HepG2 (cell line): Measurements from ENCODE around the gene ORC6. TPM values are rescaled to one million over a fixed set of nuclear protein-coding genes. Genes with fewer than 3 reads are reported as not detected.

ENCODE experiments used
- CENPX ChIP-seq: sonication (generic); formaldehyde crosslinking; IDR thresholded peaks from 2 replicates; pipeline ENCODE4 v1.9.0; 2021; ENCODE audit warnings: mild to moderate bottlenecking, missing genetic modification reagents, moderate library complexity
- CHD2 ChIP-seq: IDR thresholded peaks from 2 replicates; pipeline ENCODE4 v1.6.1; 2011; ENCODE audit warnings: low read depth, low read length, improper control_type of control experiment
- FOXA3 ChIP-seq: IDR thresholded peaks from 2 replicates; pipeline ENCODE4 v1.6.1; 2016; ENCODE audit warnings: missing genetic modification reagents, missing compliant biosample characterization
- HHEX ChIP-seq: IDR thresholded peaks from 2 replicates; pipeline ENCODE4 v1.6.1; 2016; ENCODE audit warnings: control low read depth
- KDM2A ChIP-seq: sonication (generic); formaldehyde crosslinking; IDR thresholded peaks from 2 replicates; pipeline ENCODE4 v1.4.0; 2020; ENCODE audit warnings: low read depth, missing genetic modification reagents, borderline replicate concordance
- NAIF1 ChIP-seq: sonication (generic); formaldehyde crosslinking; IDR thresholded peaks from 2 replicates; pipeline ENCODE4 v1.5.0; 2020; ENCODE audit warnings: mild to moderate bottlenecking, missing genetic modification reagents, borderline replicate concordance
- STAT5B ChIP-seq: sonication (generic); formaldehyde crosslinking; IDR thresholded peaks from 2 replicates; pipeline ENCODE4 v1.4.0; 2020; ENCODE audit warnings: missing genetic modification reagents
- ZC3H4 ChIP-seq: sonication (generic); formaldehyde crosslinking; IDR thresholded peaks from 2 replicates; pipeline ENCODE4 v1.4.0; 2020; ENCODE audit warnings: missing genetic modification reagents, borderline replicate concordance
- ZNF234 ChIP-seq: sonication (generic); formaldehyde crosslinking; conservative IDR thresholded peaks from 2 replicates; pipeline ENCODE4 v1.5.1; 2020; ENCODE audit warnings: mild to moderate bottlenecking, missing genetic modification reagents
- ZNF557 ChIP-seq: sonication (generic); formaldehyde crosslinking; IDR thresholded peaks from 2 replicates; pipeline ENCODE4 v1.4.0; 2020; ENCODE audit warnings: missing genetic modification reagents
- ZNF564 ChIP-seq: sonication (generic); formaldehyde crosslinking; IDR thresholded peaks from 2 replicates; pipeline ENCODE4 v1.8.1; 2023; ENCODE audit warnings: mild to moderate bottlenecking, missing genetic modification reagents
- polyA plus RNA-seq, 8 experiments: library from polyadenylated mRNA; depleted of rRNA in 3 of 8; stranded (reverse) in 7 of 8; unstranded in 1 of 8; fragments of >200 nt; fragmentation: Illumina TruSeq in 4 of 8; extraction: Trizol in 4 of 8; gene quantifications; 2 replicates each; pipeline versions ENCODE4 v1.2.1 to v1.2.3, GENCODE V29; 2011 to 2016; ENCODE audit warnings: low read depth in 4 of 8, missing spikeins in 1 of 8, mixed read lengths in 1 of 8; ENCODE audit not compliant: insufficient read depth in 1 of 8
- total RNA-seq, 5 experiments: library from RNA; depleted of rRNA; stranded (reverse); fragments of >200 nt; fragmentation: Illumina TruSeq; extraction: Trizol; gene quantifications; 2 replicates each; pipeline ENCODE4 v1.2.3, GENCODE V29; 2016; ENCODE audit warnings: low read depth in 1 of 5
- TF ChIP-seq, protein P1 (sequence below): sonication (generic); formaldehyde crosslinking; IDR thresholded peaks from 2 replicates; pipeline ENCODE4 v1.4.0; 2020; ENCODE audit warnings: missing genetic modification reagents, borderline replicate concordance
- TF ChIP-seq, protein P2 (sequence below), 2 experiments: sonication (generic) in 1 of 2; formaldehyde crosslinking in 1 of 2; IDR thresholded peaks; 2 replicates each; pipeline versions ENCODE4 v1.5.1 to v1.6.1; 2011 to 2020; ENCODE audit warnings: borderline replicate concordance in 1 of 2, low read depth in 1 of 2, low read length in 1 of 2, mild to moderate bottlenecking in 1 of 2, missing genetic modification reagents in 1 of 2, moderate library complexity in 1 of 2
- TF ChIP-seq, protein P3 (sequence below): sonication (generic); formaldehyde crosslinking; IDR thresholded peaks from 2 replicates; pipeline ENCODE4 v1.4.0; 2020; ENCODE audit warnings: missing genetic modification reagents, borderline replicate concordance
- TF ChIP-seq, protein P4 (sequence below): sonication (generic); formaldehyde crosslinking; IDR thresholded peaks from 2 replicates; pipeline ENCODE4 v1.4.0; 2020; ENCODE audit warnings: missing genetic modification reagents

Gene ORC6
- total and polyA plus RNA-seq, 2 of the 13 experiments (the other 11 are each of a cell fraction or from before 2014, with no cell fraction given) = 34.2 to 69.8 TPM

DNA sequence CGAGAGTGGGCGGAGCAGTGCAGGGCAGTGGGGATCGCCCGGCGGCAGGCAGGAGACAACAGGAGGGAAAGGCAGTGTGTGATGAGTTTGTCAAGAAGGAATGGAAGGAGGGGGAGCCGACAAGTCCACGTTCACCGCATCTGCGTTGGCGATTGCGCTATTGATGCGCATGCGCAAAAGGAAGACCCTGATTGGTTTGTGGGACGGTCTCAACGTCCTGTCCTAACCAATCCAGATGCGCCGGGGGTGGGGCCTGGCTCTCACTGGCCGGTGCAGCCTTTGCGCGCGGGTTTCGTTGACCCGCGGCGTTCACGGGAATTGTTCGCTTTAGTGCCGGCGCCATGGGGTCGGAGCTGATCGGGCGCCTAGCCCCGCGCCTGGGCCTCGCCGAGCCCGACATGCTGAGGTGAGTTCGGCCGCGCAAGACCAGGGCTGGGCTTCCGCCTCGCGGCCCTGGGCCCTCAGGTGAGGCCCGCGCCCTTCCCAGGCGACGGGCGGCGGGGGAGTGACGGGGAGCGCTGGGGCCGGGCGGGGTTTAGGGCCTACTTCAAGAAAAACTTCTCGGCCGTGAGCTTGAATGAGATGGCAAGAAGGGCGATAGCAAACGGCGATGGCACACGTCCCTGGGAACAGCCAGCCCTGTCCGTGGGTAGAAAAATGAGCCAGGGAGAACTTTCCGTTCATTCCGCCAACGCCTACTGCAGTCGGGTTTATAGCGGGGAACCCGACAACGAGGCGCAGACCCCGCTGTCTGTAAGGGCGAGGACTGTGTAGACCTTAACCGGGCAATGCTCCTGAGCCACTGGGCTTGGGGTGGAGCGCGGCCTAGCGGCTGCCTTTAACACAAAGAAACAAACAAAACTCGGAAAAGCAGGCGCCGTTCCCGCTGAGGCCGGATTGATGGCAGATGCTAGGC, at the start of gene ORC6 (continued):
- TF ChIP-seq, protein P1, sequence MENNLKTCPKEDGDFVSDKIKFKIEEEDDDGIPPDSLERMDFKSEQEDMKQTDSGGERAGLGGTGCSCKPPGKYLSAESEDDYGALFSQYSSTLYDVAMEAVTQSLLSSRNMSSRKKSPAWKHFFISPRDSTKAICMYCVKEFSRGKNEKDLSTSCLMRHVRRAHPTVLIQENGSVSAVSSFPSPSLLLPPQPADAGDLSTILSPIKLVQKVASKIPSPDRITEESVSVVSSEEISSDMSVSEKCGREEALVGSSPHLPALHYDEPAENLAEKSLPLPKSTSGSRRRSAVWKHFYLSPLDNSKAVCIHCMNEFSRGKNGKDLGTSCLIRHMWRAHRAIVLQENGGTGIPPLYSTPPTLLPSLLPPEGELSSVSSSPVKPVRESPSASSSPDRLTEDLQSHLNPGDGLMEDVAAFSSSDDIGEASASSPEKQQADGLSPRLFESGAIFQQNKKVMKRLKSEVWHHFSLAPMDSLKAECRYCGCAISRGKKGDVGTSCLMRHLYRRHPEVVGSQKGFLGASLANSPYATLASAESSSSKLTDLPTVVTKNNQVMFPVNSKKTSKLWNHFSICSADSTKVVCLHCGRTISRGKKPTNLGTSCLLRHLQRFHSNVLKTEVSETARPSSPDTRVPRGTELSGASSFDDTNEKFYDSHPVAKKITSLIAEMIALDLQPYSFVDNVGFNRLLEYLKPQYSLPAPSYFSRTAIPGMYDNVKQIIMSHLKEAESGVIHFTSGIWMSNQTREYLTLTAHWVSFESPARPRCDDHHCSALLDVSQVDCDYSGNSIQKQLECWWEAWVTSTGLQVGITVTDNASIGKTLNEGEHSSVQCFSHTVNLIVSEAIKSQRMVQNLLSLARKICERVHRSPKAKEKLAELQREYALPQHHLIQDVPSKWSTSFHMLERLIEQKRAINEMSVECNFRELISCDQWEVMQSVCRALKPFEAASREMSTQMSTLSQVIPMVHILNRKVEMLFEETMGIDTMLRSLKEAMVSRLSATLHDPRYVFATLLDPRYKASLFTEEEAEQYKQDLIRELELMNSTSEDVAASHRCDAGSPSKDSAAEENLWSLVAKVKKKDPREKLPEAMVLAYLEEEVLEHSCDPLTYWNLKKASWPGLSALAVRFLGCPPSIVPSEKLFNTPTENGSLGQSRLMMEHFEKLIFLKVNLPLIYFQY (CRISPR knock-in tag) = no peak; the same call in 1 of the 2 replicates
- TF ChIP-seq ZNF564 (CRISPR knock-in tag) (peak; percentile 62; the same call in 1 of the 2 replicates), STAT5B (CRISPR knock-in tag) (no peak), NAIF1 (peak; percentile 69; the same call in 1 of the 2 replicates), FOXA3 (no peak), ZNF234 (no peak; the same call in 1 of the 2 replicates), KDM2A (peak; percentile 62; the same call in 1 of the 2 replicates), HHEX (CRISPR knock-in tag) (no peak), CHD2 (peak; percentile 28; the same call in 1 of the 2 replicates), ZNF557 (CRISPR knock-in tag) (no peak), CENPX (CRISPR knock-in tag) (no peak), ZC3H4 (CRISPR knock-in tag) (no peak)
- TF ChIP-seq, protein P2, sequence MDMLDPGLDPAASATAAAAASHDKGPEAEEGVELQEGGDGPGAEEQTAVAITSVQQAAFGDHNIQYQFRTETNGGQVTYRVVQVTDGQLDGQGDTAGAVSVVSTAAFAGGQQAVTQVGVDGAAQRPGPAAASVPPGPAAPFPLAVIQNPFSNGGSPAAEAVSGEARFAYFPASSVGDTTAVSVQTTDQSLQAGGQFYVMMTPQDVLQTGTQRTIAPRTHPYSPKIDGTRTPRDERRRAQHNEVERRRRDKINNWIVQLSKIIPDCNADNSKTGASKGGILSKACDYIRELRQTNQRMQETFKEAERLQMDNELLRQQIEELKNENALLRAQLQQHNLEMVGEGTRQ (IDR thresholded peaks at IDR 0.05; ENCODE audit: low read depth, low read length) = no peak
- TF ChIP-seq, protein P2 (CRISPR knock-in tag; IDR thresholded peaks at IDR 0.05; ENCODE audit: borderline replicate concordance) = peak; percentile 83; the same call in 1 of the 2 replicates
- TF ChIP-seq, protein P3, sequence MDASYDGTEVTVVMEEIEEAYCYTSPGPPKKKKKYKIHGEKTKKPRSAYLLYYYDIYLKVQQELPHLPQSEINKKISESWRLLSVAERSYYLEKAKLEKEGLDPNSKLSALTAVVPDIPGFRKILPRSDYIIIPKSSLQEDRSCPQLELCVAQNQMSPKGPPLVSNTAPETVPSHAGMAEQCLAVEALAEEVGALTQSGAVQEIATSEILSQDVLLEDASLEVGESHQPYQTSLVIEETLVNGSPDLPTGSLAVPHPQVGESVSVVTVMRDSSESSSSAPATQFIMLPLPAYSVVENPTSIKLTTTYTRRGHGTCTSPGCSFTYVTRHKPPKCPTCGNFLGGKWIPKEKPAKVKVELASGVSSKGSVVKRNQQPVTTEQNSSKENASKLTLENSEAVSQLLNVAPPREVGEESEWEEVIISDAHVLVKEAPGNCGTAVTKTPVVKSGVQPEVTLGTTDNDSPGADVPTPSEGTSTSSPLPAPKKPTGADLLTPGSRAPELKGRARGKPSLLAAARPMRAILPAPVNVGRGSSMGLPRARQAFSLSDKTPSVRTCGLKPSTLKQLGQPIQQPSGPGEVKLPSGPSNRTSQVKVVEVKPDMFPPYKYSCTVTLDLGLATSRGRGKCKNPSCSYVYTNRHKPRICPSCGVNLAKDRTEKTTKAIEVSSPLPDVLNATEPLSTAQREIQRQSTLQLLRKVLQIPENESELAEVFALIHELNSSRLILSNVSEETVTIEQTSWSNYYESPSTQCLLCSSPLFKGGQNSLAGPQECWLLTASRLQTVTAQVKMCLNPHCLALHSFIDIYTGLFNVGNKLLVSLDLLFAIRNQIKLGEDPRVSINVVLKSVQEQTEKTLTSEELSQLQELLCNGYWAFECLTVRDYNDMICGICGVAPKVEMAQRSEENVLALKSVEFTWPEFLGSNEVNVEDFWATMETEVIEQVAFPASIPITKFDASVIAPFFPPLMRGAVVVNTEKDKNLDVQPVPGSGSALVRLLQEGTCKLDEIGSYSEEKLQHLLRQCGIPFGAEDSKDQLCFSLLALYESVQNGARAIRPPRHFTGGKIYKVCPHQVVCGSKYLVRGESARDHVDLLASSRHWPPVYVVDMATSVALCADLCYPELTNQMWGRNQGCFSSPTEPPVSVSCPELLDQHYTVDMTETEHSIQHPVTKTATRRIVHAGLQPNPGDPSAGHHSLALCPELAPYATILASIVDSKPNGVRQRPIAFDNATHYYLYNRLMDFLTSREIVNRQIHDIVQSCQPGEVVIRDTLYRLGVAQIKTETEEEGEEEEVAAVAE (CRISPR knock-in tag) = no peak
- TF ChIP-seq, protein P4, sequence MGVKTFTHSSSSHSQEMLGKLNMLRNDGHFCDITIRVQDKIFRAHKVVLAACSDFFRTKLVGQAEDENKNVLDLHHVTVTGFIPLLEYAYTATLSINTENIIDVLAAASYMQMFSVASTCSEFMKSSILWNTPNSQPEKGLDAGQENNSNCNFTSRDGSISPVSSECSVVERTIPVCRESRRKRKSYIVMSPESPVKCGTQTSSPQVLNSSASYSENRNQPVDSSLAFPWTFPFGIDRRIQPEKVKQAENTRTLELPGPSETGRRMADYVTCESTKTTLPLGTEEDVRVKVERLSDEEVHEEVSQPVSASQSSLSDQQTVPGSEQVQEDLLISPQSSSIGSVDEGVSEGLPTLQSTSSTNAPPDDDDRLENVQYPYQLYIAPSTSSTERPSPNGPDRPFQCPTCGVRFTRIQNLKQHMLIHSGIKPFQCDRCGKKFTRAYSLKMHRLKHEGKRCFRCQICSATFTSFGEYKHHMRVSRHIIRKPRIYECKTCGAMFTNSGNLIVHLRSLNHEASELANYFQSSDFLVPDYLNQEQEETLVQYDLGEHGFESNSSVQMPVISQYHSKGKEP (CRISPR knock-in tag) = no peak; the same call in 1 of the 2 replicates
